IMR-90 (cell line): ENCODE data around the gene TFAP2E. TPM values are rescaled to one million over a fixed set of nuclear protein-coding genes. Genes with fewer than 3 reads are reported as not detected.

Source experiments
- ATAC-seq: fragments of 200-7000 bp; cut with Tn5 transposase; 2 replicates; pipeline ENCODE4 v1.9.1; 2020; ENCODE audit warnings: low read depth, mild to moderate bottlenecking, moderate library complexity
- BruUV-seq: library from RNA; stranded (reverse); fragments of 400-500 nt; replicated peaks from 2 replicates; lab custom pipeline; 2021; lab: Mats Ljungman, UMichigan
- CTCF ChIA-PET: fragments of 300-600 bp; formaldehyde crosslinking; extraction: SDS; loops from one replicate; lab custom pipeline; 2021; ENCODE audit warnings: antibody characterized with exemption; lab: Yijun Ruan, JAX
- POLR2A ChIA-PET: fragments of 300-600 bp; sonication (Branson Sonifier 250); formaldehyde crosslinking; loops from one replicate; lab custom pipeline; 2022; ENCODE audit warnings: antibody characterized with exemption; ENCODE audit not compliant: unreplicated experiment; lab: Charles Lee
- DNase-seq: peaks from one replicate; pipeline ENCODE4 v3.0.0; 2013
- H2AFZ ChIP-seq: replicated peaks from 2 replicates; pipeline ENCODE3; 2013; ENCODE audit warnings: low read length, mild to moderate bottlenecking; ENCODE audit not compliant: poor library complexity
- H2AK5ac ChIP-seq: 2 replicates; pipeline ENCODE4 v1.6.1; 2013; ENCODE audit warnings: low read depth, low read length, inconsistent platforms
- H2AK9ac ChIP-seq: replicated peaks from 2 replicates; pipeline ENCODE3; 2013; ENCODE audit warnings: mild to moderate bottlenecking, low read depth, low read length, moderate library complexity; ENCODE audit not compliant: poor library complexity
- H2BK120ac ChIP-seq: 2 replicates; pipeline ENCODE4 v1.6.1; 2013; ENCODE audit warnings: low read depth, low read length, inconsistent platforms
- H2BK15ac ChIP-seq: 3 replicates; pipeline ENCODE4 v1.6.1; 2013; ENCODE audit warnings: low read depth, low read length, inconsistent platforms
- H2BK20ac ChIP-seq: 2 replicates; pipeline ENCODE4 v1.6.1; 2013; ENCODE audit warnings: low read depth, mild to moderate bottlenecking, inconsistent platforms, low read length, moderate library complexity
- H2BK5ac ChIP-seq: 2 replicates; pipeline ENCODE4 v1.6.1; 2013; ENCODE audit warnings: mild to moderate bottlenecking, low read depth, low read length, inconsistent platforms; ENCODE audit not compliant: poor library complexity, severe bottlenecking
- H3K14ac ChIP-seq: replicated peaks from 2 replicates; pipeline ENCODE4 v1.6.1; 2013; ENCODE audit warnings: low read depth, low read length, inconsistent platforms
- H3K18ac ChIP-seq: 2 replicates; pipeline ENCODE4 v1.6.1; 2013; ENCODE audit warnings: low read depth, low read length, control low read depth
- H3K23ac ChIP-seq: 2 replicates; pipeline ENCODE4 v1.6.1; 2013; ENCODE audit warnings: low read depth, low read length, inconsistent platforms
- H3K27ac ChIP-seq: 2 replicates; pipeline ENCODE4 v1.5.1; 2013; ENCODE audit warnings: mild to moderate bottlenecking, control low read depth, low read length; ENCODE audit not compliant: insufficient read depth
- H3K27me3 ChIP-seq: 2 replicates; pipeline ENCODE4 v1.6.1; 2013; ENCODE audit warnings: low read length; ENCODE audit not compliant: control insufficient read depth, insufficient read depth
- H3K36me3 ChIP-seq: 2 replicates; pipeline ENCODE4 v1.6.1; 2013; ENCODE audit warnings: low read length, mixed read lengths; ENCODE audit not compliant: control insufficient read depth, insufficient read depth
- H3K4ac ChIP-seq: 2 replicates; pipeline ENCODE4 v1.6.1; 2013; ENCODE audit warnings: low read depth, low read length, inconsistent platforms
- H3K4me1 ChIP-seq: 2 replicates; pipeline ENCODE4 v1.6.1; 2013; ENCODE audit warnings: low read length, mixed read lengths; ENCODE audit not compliant: control insufficient read depth, insufficient read depth
- H3K4me2 ChIP-seq: 2 replicates; pipeline ENCODE4 v1.6.1; 2013; ENCODE audit warnings: low read depth, mild to moderate bottlenecking, control low read depth, low read length, moderate library complexity
- H3K4me3 ChIP-seq: 2 replicates; pipeline ENCODE4 v1.5.1; 2013; ENCODE audit warnings: low read depth, mild to moderate bottlenecking, control low read depth, low read length, moderate library complexity; ENCODE audit not compliant: insufficient read depth
- H3K56ac ChIP-seq: 2 replicates; pipeline ENCODE4 v1.6.1; 2013; ENCODE audit warnings: low read length, inconsistent platforms; ENCODE audit not compliant: insufficient read depth; ENCODE audit errors: extremely low read depth
- H3K79me1 ChIP-seq, 2 experiments: 2 replicates each; pipeline ENCODE4 v1.6.1; 2013; ENCODE audit warnings: low read length in 2 of 2, inconsistent platforms in 1 of 2, low read depth in 1 of 2
- H3K9ac ChIP-seq: 2 replicates; pipeline ENCODE4 v1.6.1; 2013; ENCODE audit warnings: low read depth, low read length, control low read depth
- H3K9me1 ChIP-seq: 2 replicates; pipeline ENCODE4 v1.6.1; 2013; ENCODE audit warnings: low read length, inconsistent platforms; ENCODE audit not compliant: insufficient read depth
- H3K9me3 ChIP-seq: 2 replicates; pipeline ENCODE4 v1.6.1; 2013; ENCODE audit warnings: low read length; ENCODE audit not compliant: control insufficient read depth, insufficient read depth
- H4K20me1 ChIP-seq: 2 replicates; pipeline ENCODE4 v1.6.1; 2013; ENCODE audit warnings: low read length, inconsistent platforms; ENCODE audit not compliant: insufficient read depth
- H4K5ac ChIP-seq: 2 replicates; pipeline ENCODE4 v1.6.1; 2013; ENCODE audit warnings: mild to moderate bottlenecking, low read depth, low read length, control low read depth
- H4K8ac ChIP-seq, 2 experiments: 2 replicates each; pipeline ENCODE4 v1.6.1; 2013; ENCODE audit warnings: low read depth in 2 of 2, low read length in 2 of 2, control low read depth in 1 of 2, inconsistent platforms in 1 of 2
- H4K91ac ChIP-seq: 2 replicates; pipeline ENCODE4 v1.6.1; 2013; ENCODE audit warnings: low read depth, low read length, inconsistent platforms; ENCODE audit not compliant: insufficient read depth
- BHLHE40 ChIP-seq: fragments of 150-350 bp; IDR thresholded peaks from 2 replicates; pipeline ENCODE4 v1.6.1; 2016; ENCODE audit warnings: mild to moderate bottlenecking, low read depth, low read length
- CEBPB ChIP-seq: IDR thresholded peaks from 2 replicates; pipeline ENCODE4 v1.6.1; 2012; ENCODE audit warnings: low read depth, low read length, improper control_type of control experiment
- CHD1 ChIP-seq: IDR thresholded peaks from 2 replicates; pipeline ENCODE4 v1.6.1; 2012; ENCODE audit warnings: low read depth, low read length, improper control_type of control experiment
- CTCF ChIP-seq: conservative IDR thresholded peaks from 2 replicates; pipeline ENCODE4 v1.5.1; 2012; ENCODE audit warnings: mild to moderate bottlenecking, low read depth, low read length, improper control_type of control experiment
- ELK1 ChIP-seq: fragments of 150-350 bp; IDR thresholded peaks from 2 replicates; pipeline ENCODE4 v1.6.1; 2016; ENCODE audit warnings: low read depth, mild to moderate bottlenecking, low read length, moderate library complexity, borderline replicate concordance
- FOS ChIP-seq: fragments of 150-350 bp; IDR thresholded peaks from 2 replicates; pipeline ENCODE4 v1.6.1; 2016; ENCODE audit warnings: low read depth, low read length
- MAFK ChIP-seq: IDR thresholded peaks from 2 replicates; pipeline ENCODE4 v1.6.1; 2012; ENCODE audit warnings: low read depth, low read length, improper control_type of control experiment
- MAZ ChIP-seq: IDR thresholded peaks from 2 replicates; pipeline ENCODE4 v1.6.1; 2012; ENCODE audit warnings: low read depth, mild to moderate bottlenecking, low read length, improper control_type of control experiment, moderate library complexity, borderline replicate concordance
- MXI1 ChIP-seq: IDR thresholded peaks from 2 replicates; pipeline ENCODE4 v1.6.1; 2012; ENCODE audit warnings: low read depth, mild to moderate bottlenecking, low read length, moderate library complexity, borderline replicate concordance
- NFE2L2 ChIP-seq: fragments of 150-350 bp; IDR thresholded peaks from 2 replicates; pipeline ENCODE4 v1.6.1; 2016; ENCODE audit warnings: low read depth, mild to moderate bottlenecking, low read length
- POLR2A ChIP-seq: IDR thresholded peaks from 2 replicates; pipeline ENCODE4 v1.6.1; 2012; ENCODE audit warnings: mild to moderate bottlenecking, low read depth, low read length
- RAD21 ChIP-seq: IDR thresholded peaks from 2 replicates; pipeline ENCODE4 v1.6.1; 2012; ENCODE audit warnings: low read length, improper control_type of control experiment
- RCOR1 ChIP-seq: IDR thresholded peaks from 2 replicates; pipeline ENCODE4 v1.6.1; 2012; ENCODE audit warnings: mild to moderate bottlenecking, low read length, improper control_type of control experiment; ENCODE audit not compliant: insufficient replicate concordance
- RFX5 ChIP-seq: IDR thresholded peaks from 2 replicates; pipeline ENCODE4 v1.8.0; 2012; ENCODE audit warnings: low read depth, mild to moderate bottlenecking, low read length, moderate library complexity
- USF2 ChIP-seq: fragments of 150-350 bp; IDR thresholded peaks from 2 replicates; pipeline ENCODE4 v1.6.1; 2017; ENCODE audit warnings: mild to moderate bottlenecking, antibody characterized with exemption, low read length, low read depth
- WGBS, 2 experiments: methylation state at CpG; one replicate each; pipeline versions ENCODE4 v1.1.5 to v1.1.7; 2013; ENCODE audit warnings: missing lambda C conversion rate in 2 of 2; ENCODE audit not compliant: insufficient read length in 1 of 2; ENCODE audit errors: extremely low coverage in 2 of 2; 5-methylcytosine and 5-hydroxymethylcytosine counted together
- dilution Hi-C: fragments of 300-500 bp; cut with HindIII; formaldehyde crosslinking; loops from one replicate; pipeline ENCODE4 v1.14.3; 2018; ENCODE audit warnings: low sequenced_read_pairs; ENCODE audit not compliant: unreplicated experiment
- in situ Hi-C: fragments of 300-500 bp; cut with MboI; formaldehyde crosslinking; loops from 3 replicates; pipeline ENCODE4 v1.14.3; 2019; ENCODE audit warnings: low sequenced_read_pairs, inconsistent platforms, mixed read lengths
- intact Hi-C: fragments of 100-400 bp; cut with micrococcal nuclease; formaldehyde crosslinking; loops from 2 replicates; pipeline ENCODE4 v1.10.0; 2022
- polyA plus RNA-seq, 3 experiments: library from polyadenylated mRNA; depleted of rRNA; stranded (reverse); fragments of >200 nt; gene quantifications; 2 replicates each; pipeline ENCODE4 v1.2.3, GENCODE V29; 2012; ENCODE audit warnings: low replicate concordance in 1 of 3
- total RNA-seq: library from RNA; depleted of rRNA; stranded (reverse); fragments of >200 nt; gene quantifications from 2 replicates; pipeline ENCODE4 v1.2.3, GENCODE V29; 2012

The TFAP2E gene
- total and polyA plus RNA-seq, 2 of the 4 experiments (the other 2 are of a cell fraction): under 0.01 to 0.19 TPM

GRCh38 chr1:35567947-35568558, 5.1 kb upstream of the TFAP2E start:
- no TSS peak for BruUV-seq
- in situ Hi-C loops: loop anchor here (5.0 to 10.0 kb wide), 2 partner anchors 159 to 373 kb away; partner anchors contain the start of gene SFPQ
- ChIA-PET POLR2A (interaction anchor here (0.6 kb wide), 1 partner anchor 115 kb away, joined by 3 read pairs; no protein-coding TSS in a partner anchor), CTCF (interaction anchor here (1.1 to 2.4 kb wide), 5 partner anchors 11 to 163 kb away, joined by 3 to 10 read pairs (median 5); partner anchors contain the start of genes KIAA0319L and NCDN)
- Histone ChIP-seq H2AFZ (no peak overlapping the region), H3K27ac (no peak overlapping the region), H3K18ac (no peak overlapping the region), H3K4ac (no peak overlapping the region), H2BK20ac (no peak overlapping the region), H3K36me3 (peaks cover 20% of the 10 kb centered on the region), H3K79me1 (peaks cover 0 to 7% of the 10 kb centered on the region in 2 experiments; a peak in 1 of 4 replicates), H3K9ac (no peak overlapping the region), H3K14ac (no peak overlapping the region), H2AK9ac (no peak overlapping the region), H3K9me3 (no peaks in the 10 kb centered on the region), H3K4me1 (no peaks in the 10 kb centered on the region; the same call in 1 of the 2 replicates), H2AK5ac (no peak overlapping the region), H2BK120ac (no peak overlapping the region), H3K23ac (no peak overlapping the region), H2BK15ac (no peak overlapping the region), H2BK5ac (no peak overlapping the region), H4K5ac (no peak overlapping the region), H4K8ac (no peak overlapping the region), H3K4me2 (no peak overlapping the region), H3K56ac (no peak overlapping the region), H4K20me1 (peaks cover 16% of the 10 kb centered on the region), H3K4me3 (no peak overlapping the region), H4K91ac (no peak overlapping the region), H3K27me3 (peaks cover 11% of the 10 kb centered on the region), H3K9me1 (no peaks in the 10 kb centered on the region)
- WGBS, 2 experiments: 77% methylated on average over 6 of the region's 9 CpGs; no CpG with 5 or more reads in 1 of the 2 experiments
- ATAC-seq (peak; percentile 18; the same call in 1 of the 2 replicates), DNase-seq (no peak)
- intact Hi-C loops: no loop called here
- dilution Hi-C loops: no loop called here
- TF ChIP-seq ELK1: no peak
- no peak for TF ChIP-seq CHD1
- no peak for TF ChIP-seq NFE2L2
- TF ChIP-seq USF2: no peak
- no peak for TF ChIP-seq CTCF
- TF ChIP-seq RCOR1: no peak
- no peak for TF ChIP-seq MXI1
- TF ChIP-seq MAZ: no peak
- no peak for TF ChIP-seq MAFK
- TF ChIP-seq POLR2A: no peak
- no peak for TF ChIP-seq RAD21
- TF ChIP-seq CEBPB: no peak
- TF ChIP-seq FOS: no peak
- TF ChIP-seq BHLHE40: no peak
- TF ChIP-seq RFX5: no peak
